ENCODE data around the gene MGAT5. TPM values are rescaled to one million over a fixed set of nuclear protein-coding genes. Genes with fewer than 3 reads are reported as not detected.

The MGAT5 gene, protein sequence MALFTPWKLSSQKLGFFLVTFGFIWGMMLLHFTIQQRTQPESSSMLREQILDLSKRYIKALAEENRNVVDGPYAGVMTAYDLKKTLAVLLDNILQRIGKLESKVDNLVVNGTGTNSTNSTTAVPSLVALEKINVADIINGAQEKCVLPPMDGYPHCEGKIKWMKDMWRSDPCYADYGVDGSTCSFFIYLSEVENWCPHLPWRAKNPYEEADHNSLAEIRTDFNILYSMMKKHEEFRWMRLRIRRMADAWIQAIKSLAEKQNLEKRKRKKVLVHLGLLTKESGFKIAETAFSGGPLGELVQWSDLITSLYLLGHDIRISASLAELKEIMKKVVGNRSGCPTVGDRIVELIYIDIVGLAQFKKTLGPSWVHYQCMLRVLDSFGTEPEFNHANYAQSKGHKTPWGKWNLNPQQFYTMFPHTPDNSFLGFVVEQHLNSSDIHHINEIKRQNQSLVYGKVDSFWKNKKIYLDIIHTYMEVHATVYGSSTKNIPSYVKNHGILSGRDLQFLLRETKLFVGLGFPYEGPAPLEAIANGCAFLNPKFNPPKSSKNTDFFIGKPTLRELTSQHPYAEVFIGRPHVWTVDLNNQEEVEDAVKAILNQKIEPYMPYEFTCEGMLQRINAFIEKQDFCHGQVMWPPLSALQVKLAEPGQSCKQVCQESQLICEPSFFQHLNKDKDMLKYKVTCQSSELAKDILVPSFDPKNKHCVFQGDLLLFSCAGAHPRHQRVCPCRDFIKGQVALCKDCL
- total RNA-seq (2022; extraction: Qiagen RNA extraction) = 13.8 to 20.1 TPM (median 17.7 TPM) in 5 replicates

GRCh38 chr2:134253804-134254203 is at the start of gene MGAT5:
Gene MGAT5, plus strand, starts transcription at chr2:134254072. Its CDS starts 332 bp downstream, at chr2:134254404.

